ENCODE measurements around the gene EVI2B. TPM values are rescaled to one million over a fixed set of nuclear protein-coding genes. Genes with fewer than 3 reads are reported as not detected.

EVI2B gene
- total RNA-seq, 1 donor from 2014 or later = 11.0 TPM

- intact Hi-C loops (cut with DNase I) = no loop called here
- Histone ChIP-seq H3K36me3 (peaks cover 0 to 11% of the 10 kb centered on the region in 2 donors), H3K27me3 (no peaks in the 10 kb centered on the region), H3K9me3 (no peaks in the 10 kb centered on the region), H3K27ac (no peak overlapping the region), H3K4me1 (peaks cover 5% of the 10 kb centered on the region), H3K4me3 (no peak overlapping the region)
- TF ChIP-seq CTCF (IDR thresholded peaks at IDR 0.05) (no peak), POLR2A (IDR thresholded peaks at IDR 0.05) (no peak), POLR2AphosphoS5 (IDR thresholded peaks at IDR 0.05; ENCODE audit: insufficient read depth in 1 of 2, low read depth in 1 of 2) (no peak)
- no peak for DNase-seq (ENCODE audit: extremely low spot score in 2 of 2)
Observed at GRCh38 chr17:31321966-31322365, 8.1 kb upstream of the EVI2B start.

GRCh38 chr17:31321481-31321880 lies 7.6 kb upstream of the EVI2B start, which contains the start of gene EVI2A:
TSS of gene EVI2A (minus strand) at chr17:31321622. CDS start at chr17:31319013, 2,609 bp downstream.
- Histone ChIP-seq H3K27ac (peak within 1 kb of the TSS; percentile 66), H3K4me1 (peaks cover 5% of the 10 kb centered on the region), H3K4me3 (peak within 1 kb of the TSS in 1 of 2 donors; percentile 22), H3K9me3 (no peaks in the 10 kb centered on the region), H3K36me3 (peaks cover 0 to 8% of the 10 kb centered on the region in 2 donors), H3K27me3 (no peaks in the 10 kb centered on the region)
- intact Hi-C loops (cut with DNase I) = no loop called here
- DNase-seq (ENCODE audit: extremely low spot score in 2 of 2) = no peak
- TF ChIP-seq POLR2AphosphoS5 (IDR thresholded peaks at IDR 0.05; ENCODE audit: insufficient read depth in 1 of 2, low read depth in 1 of 2) (peak in 1 of 2 donors; percentile 17), POLR2A (IDR thresholded peaks at IDR 0.05) (no peak), CTCF (IDR thresholded peaks at IDR 0.05) (no peak)

- intact Hi-C loops (cut with DNase I) = no loop called here
- Histone ChIP-seq H3K4me1 (peaks cover 5% of the 10 kb centered on the region), H3K27ac (peak overlapping the region; percentile 66), H3K36me3 (peaks cover 0 to under 1% of the 10 kb centered on the region in 2 donors), H3K27me3 (no peaks in the 10 kb centered on the region), H3K4me3 (peak overlapping the region in 1 of 2 donors; percentile 22), H3K9me3 (no peaks in the 10 kb centered on the region)
- TF ChIP-seq CTCF (IDR thresholded peaks at IDR 0.05) (no peak), POLR2A (IDR thresholded peaks at IDR 0.05) (no peak), POLR2AphosphoS5 (IDR thresholded peaks at IDR 0.05; ENCODE audit: insufficient read depth in 1 of 2, low read depth in 1 of 2) (no peak)
- no peak for DNase-seq (ENCODE audit: extremely low spot score in 2 of 2)
Observed at GRCh38 chr17:31320791-31321190, 6.9 kb upstream of the EVI2B start.

GRCh38 chr17:31320241-31320640 lies 6.4 kb upstream of the EVI2B start:
- Histone ChIP-seq H3K27me3 (no peaks in the 10 kb centered on the region), H3K27ac (peak overlapping the region; percentile 66), H3K9me3 (no peaks in the 10 kb centered on the region), H3K4me3 (peak overlapping the region in 1 of 2 donors; percentile 22), H3K36me3 (no peaks in the 10 kb centered on the region), H3K4me1 (peaks cover 5% of the 10 kb centered on the region)
- DNase-seq (ENCODE audit: extremely low spot score in 2 of 2) = no peak
- intact Hi-C loops (cut with DNase I) = no loop called here
- no peak for TF ChIP-seq POLR2AphosphoS5 (IDR thresholded peaks at IDR 0.05; ENCODE audit: insufficient read depth in 1 of 2, low read depth in 1 of 2)

GRCh38 chr17:31318851-31319661 lies 5.2 kb upstream of the EVI2B start:
- intact Hi-C loops (cut with DNase I) = no loop called here
- H3K27ac ChIP-seq = peak overlapping the region; percentile 23
- peak overlapping the region in 1 of 2 donors; percentile 10 for H3K4me3 ChIP-seq
- no peaks in the 10 kb centered on the region for H3K27me3 ChIP-seq
- H3K36me3 ChIP-seq = no peaks in the 10 kb centered on the region
- no peaks in the 10 kb centered on the region for H3K9me3 ChIP-seq
- H3K4me1 ChIP-seq = peaks cover 5% of the 10 kb centered on the region
- TF ChIP-seq CTCF (IDR thresholded peaks at IDR 0.05) = no peak
- no peak for TF ChIP-seq POLR2AphosphoS5 (IDR thresholded peaks at IDR 0.05; ENCODE audit: insufficient read depth in 1 of 2, low read depth in 1 of 2)
- no peak for TF ChIP-seq POLR2A (IDR thresholded peaks at IDR 0.05)
- DNase-seq (ENCODE audit: extremely low spot score in 2 of 2) = no peak

All from vagina (tissue), 2 donors.